NCI-H1048 (cell line): ENCODE results near the gene ARSB.

Experiments used
- DNase-seq: peaks from one replicate; lab custom pipeline; 2025; lab: John Stamatoyannopoulos, UW

ARSB gene

GRCh38 chr5:78833284-78833683 lies 151.8 kb downstream of the ARSB start:
- no peak for DNase-seq

- no peak for DNase-seq
Observed at GRCh38 chr5:78830528-78831046, 154.5 kb downstream of the ARSB start.

- DNase-seq, result no peak
Observed at GRCh38 chr5:78829811-78830527, 155.1 kb downstream of the ARSB start.

GRCh38 chr5:78827725-78828124 lies 157.4 kb downstream of the ARSB start:
- no peak for DNase-seq

GRCh38 chr5:78824831-78825281 lies 160.3 kb downstream of the ARSB start:
- no peak for DNase-seq

GRCh38 chr5:78823196-78823595 lies 161.9 kb downstream of the ARSB start:
- no peak for DNase-seq

GRCh38 chr5:78821536-78822021 lies 163.5 kb downstream of the ARSB start:
- DNase-seq, result no peak

- DNase-seq, result no peak
Observed at GRCh38 chr5:78819707-78820106, 165.4 kb downstream of the ARSB start.

GRCh38 chr5:78819166-78819565 lies 165.9 kb downstream of the ARSB start:
- no peak for DNase-seq

GRCh38 chr5:78816143-78816765 lies 168.9 kb downstream of the ARSB start:
- no peak for DNase-seq

- no peak for DNase-seq
Observed at GRCh38 chr5:78813906-78814530, 171.1 kb downstream of the ARSB start.

- DNase-seq, result no peak
Observed at GRCh38 chr5:78813286-78813685, 171.8 kb downstream of the ARSB start.

GRCh38 chr5:78811866-78812265 lies 173.2 kb downstream of the ARSB start:
- no peak for DNase-seq

GRCh38 chr5:78811121-78811817 lies 173.8 kb downstream of the ARSB start:
- no peak for DNase-seq

- DNase-seq, result no peak
Observed at GRCh38 chr5:78810098-78810920, 174.8 kb downstream of the ARSB start.

GRCh38 chr5:78809444-78809843 lies 175.7 kb downstream of the ARSB start:
- DNase-seq, result no peak

- DNase-seq, result no peak
Observed at GRCh38 chr5:78808818-78809217, 176.3 kb downstream of the ARSB start.

- no peak for DNase-seq
Observed at GRCh38 chr5:78808380-78808779, 176.7 kb downstream of the ARSB start.

GRCh38 chr5:78806544-78806943 lies 178.6 kb downstream of the ARSB start:
- no peak for DNase-seq

- DNase-seq, result no peak
Observed at GRCh38 chr5:78805474-78806124, 179.5 kb downstream of the ARSB start.

GRCh38 chr5:78804995-78805394 lies 180.1 kb downstream of the ARSB start:
- no peak for DNase-seq
